ENCODE measurements around the gene MXRA7.

MXRA7 gene

GRCh38 chr17:76697702-76698465 lies 12.9 kb downstream of the MXRA7 start:
- no peak for DNase-seq (ENCODE audit: low read depth)
- H3K4me3 ChIP-seq (ENCODE audit: control insufficient read depth, low read depth, low read length): no peak overlapping the region
- no peak for TF ChIP-seq CTCF (IDR thresholded peaks at IDR 0.05; ENCODE audit: control insufficient read depth, insufficient read depth, low read depth, low read length, missing control alignments)

DNA sequence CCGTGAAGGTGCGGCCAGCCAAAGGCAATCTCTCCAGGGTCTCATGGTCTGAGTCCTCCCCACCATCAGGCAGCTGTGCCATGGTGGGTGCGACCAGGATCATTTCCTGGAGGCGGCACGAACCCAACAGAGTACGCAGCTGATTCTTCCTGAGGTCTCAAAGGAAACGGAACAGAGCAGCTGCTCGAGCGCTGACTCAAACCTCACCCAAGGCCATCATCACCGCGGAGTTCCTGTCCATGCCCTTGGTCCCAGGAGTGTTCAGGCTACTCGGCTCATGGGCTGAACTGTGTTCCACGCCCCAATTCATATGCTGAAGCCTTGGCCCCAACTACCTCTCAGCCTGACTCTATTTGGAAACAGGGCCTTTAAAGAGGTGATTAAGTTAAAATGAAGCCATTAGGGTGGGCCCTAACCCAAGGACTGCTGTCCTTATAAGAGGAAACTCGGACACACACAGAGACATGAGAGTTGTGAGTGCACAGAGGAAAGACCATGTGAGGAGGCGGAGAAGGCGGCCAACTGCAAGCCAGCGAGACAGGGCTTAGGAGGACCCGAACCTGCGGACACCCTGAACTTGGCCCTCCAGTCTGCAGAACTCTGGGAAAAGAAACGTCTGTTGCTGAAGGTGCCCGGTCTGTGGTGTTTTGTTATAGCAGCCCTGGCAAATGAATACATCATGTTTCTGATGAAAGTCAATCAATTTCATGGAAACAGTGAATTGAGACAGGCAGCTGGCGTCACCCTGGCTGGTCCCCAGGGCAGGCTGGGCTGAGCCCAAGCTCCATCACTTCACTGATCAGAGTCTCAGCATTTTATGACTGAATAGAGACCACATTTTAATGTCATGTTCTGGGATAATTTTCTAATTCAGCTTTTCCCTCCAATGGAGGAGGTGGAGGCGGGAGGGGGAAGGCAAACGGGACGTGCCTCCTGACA lies 13.7 kb downstream of the MXRA7 start:
- DNase-seq (ENCODE audit: low read depth): no peak
- H3K4me3 ChIP-seq (ENCODE audit: control insufficient read depth, low read depth, low read length): no peak overlapping the region

GRCh38 chr17:76695059-76695831 lies 15.5 kb downstream of the MXRA7 start:
- H3K4me3 ChIP-seq (ENCODE audit: control insufficient read depth, low read depth, low read length): no peak overlapping the region
- no peak for TF ChIP-seq CTCF (IDR thresholded peaks at IDR 0.05; ENCODE audit: control insufficient read depth, insufficient read depth, low read depth, low read length, missing control alignments)
- no peak for DNase-seq (ENCODE audit: low read depth)

More for the DNA sequence above, 13.7 kb downstream of the MXRA7 start:
- TF ChIP-seq CTCF (IDR thresholded peaks at IDR 0.05; ENCODE audit: control insufficient read depth, insufficient read depth, low read depth, low read length, missing control alignments): no peak

- no peak for TF ChIP-seq CTCF (IDR thresholded peaks at IDR 0.05; ENCODE audit: control insufficient read depth, insufficient read depth, low read depth, low read length, missing control alignments)
- no peak for DNase-seq (ENCODE audit: low read depth)
- H3K4me3 ChIP-seq (ENCODE audit: control insufficient read depth, low read depth, low read length): no peak overlapping the region
Measured at GRCh38 chr17:76691379-76692191, 19.2 kb downstream of the MXRA7 start.

DNA sequence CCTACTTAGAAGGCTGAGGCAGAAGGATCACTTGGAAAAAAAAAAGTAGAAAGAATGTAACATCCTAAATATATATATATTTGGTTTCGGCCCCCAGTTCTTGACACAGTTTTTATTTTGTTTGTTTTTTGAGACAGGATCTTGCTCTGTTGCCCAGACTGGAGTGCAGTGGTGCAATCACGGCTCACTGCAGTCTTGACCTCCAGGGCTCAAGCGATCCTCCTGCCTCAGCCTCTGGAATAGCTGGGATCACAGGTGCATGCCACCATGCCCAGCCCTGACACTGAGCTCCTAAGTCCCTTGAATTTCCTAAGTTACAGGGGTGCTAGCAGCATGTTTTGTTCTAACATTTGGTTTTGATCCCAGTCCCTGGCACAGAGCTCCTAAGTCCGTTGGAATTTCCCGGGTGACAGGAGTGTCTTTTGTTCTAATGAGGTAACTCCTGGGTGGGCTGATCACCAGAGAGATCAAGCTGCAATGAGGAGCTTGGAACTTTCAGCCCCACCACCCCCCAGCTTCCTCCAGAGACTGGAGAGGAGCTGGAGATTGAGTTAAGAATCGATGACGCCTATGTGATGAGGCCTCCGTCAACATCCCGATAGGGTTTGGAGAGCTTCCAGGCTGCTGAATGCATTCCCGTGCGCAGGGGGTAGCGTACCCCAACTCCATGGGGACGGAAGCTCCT lies 20.0 kb downstream of the MXRA7 start:
- no peak for DNase-seq (ENCODE audit: low read depth)
- no peak overlapping the region for H3K4me3 ChIP-seq (ENCODE audit: control insufficient read depth, low read depth, low read length)

More for the DNA sequence above, 20.0 kb downstream of the MXRA7 start:
- TF ChIP-seq CTCF (IDR thresholded peaks at IDR 0.05; ENCODE audit: control insufficient read depth, insufficient read depth, low read depth, low read length, missing control alignments): no peak

Data from AG09309 (cell line).